HCT116 (cell line): Measurements from ENCODE around the gene FAM174A.

Source experiments
- CTCF ChIP-seq, 3 experiments: fragments of 200-600 bp in 1 of 3; sonication (generic) in 1 of 3; IDR thresholded peaks in 2 of 3; conservative IDR thresholded peaks in 1 of 3; 2 replicates each; pipeline ENCODE4 v1.5.1; 2012 to 2017; ENCODE audit warnings: low read depth in 2 of 3, low read length in 2 of 3, antibody characterized with exemption in 1 of 3, borderline replicate concordance in 1 of 3, control low read depth in 1 of 3, mild to moderate bottlenecking in 1 of 3, mixed read lengths in 1 of 3, mixed run types in 1 of 3, moderate library complexity in 1 of 3; ENCODE audit not compliant: insufficient read depth in 1 of 3
- ELF1 ChIP-seq: IDR thresholded peaks from 2 replicates; pipeline ENCODE4 v1.6.1; 2012; ENCODE audit warnings: low read depth, borderline replicate concordance
- EZH2 ChIP-seq: fragments of 200-600 bp; sonication (generic); IDR thresholded peaks from 2 replicates; pipeline ENCODE4 v1.6.1; 2017; ENCODE audit warnings: antibody characterized with exemption, mixed run types
- EZH2phosphoT487 ChIP-seq: fragments of 200-600 bp; IDR thresholded peaks from 2 replicates; pipeline ENCODE4 v1.6.1; 2018; ENCODE audit warnings: antibody characterized with exemption, borderline replicate concordance
- JUND ChIP-seq: IDR thresholded peaks from 2 replicates; pipeline ENCODE4 v1.6.1; 2012
- MAX ChIP-seq: IDR thresholded peaks from 2 replicates; pipeline ENCODE4 v1.6.1; 2012
- POLR2A ChIP-seq: IDR thresholded peaks from 2 replicates; pipeline ENCODE4 v1.7.0; 2011; ENCODE audit warnings: borderline replicate concordance; ENCODE audit not compliant: insufficient read depth, insufficient read length; ENCODE audit errors: extremely low read depth
- POLR2AphosphoS5 ChIP-seq: IDR thresholded peaks from 2 replicates; pipeline ENCODE4 v1.6.1; 2011; ENCODE audit warnings: mild to moderate bottlenecking, low read depth, low read length, moderate library complexity
- RAD21 ChIP-seq: IDR thresholded peaks from 2 replicates; pipeline ENCODE4 v1.6.1; 2012; ENCODE audit warnings: low read depth, mild to moderate bottlenecking
- REST ChIP-seq: IDR thresholded peaks from 2 replicates; pipeline ENCODE4 v1.6.1; 2012; ENCODE audit warnings: low read depth
- SP1 ChIP-seq: IDR thresholded peaks from 2 replicates; pipeline ENCODE4 v1.6.1; 2012; ENCODE audit warnings: low read depth
- TCF7L2 ChIP-seq: IDR thresholded peaks from 2 replicates; pipeline ENCODE4 v1.7.0; 2011; ENCODE audit warnings: borderline replicate concordance, inconsistent platforms; ENCODE audit not compliant: insufficient read depth, insufficient read length; ENCODE audit errors: extremely low read depth
- ZFX ChIP-seq: fragments of 450-650 bp; IDR thresholded peaks from 2 replicates; pipeline ENCODE4 v1.6.1; 2017

GRCh38 chr5:100519075-100519474 lies 16.1 kb upstream of the FAM174A start:
- no peak for TF ChIP-seq EZH2phosphoT487
- TF ChIP-seq CTCF (IDR thresholded peaks at IDR 0.05 in 2 of 3, conservative IDR thresholded peaks at IDR 0.05 in 1 of 3; ENCODE audit: borderline replicate concordance in 1 of 3, insufficient read depth in 1 of 3, low read depth in 2 of 3, low read length in 2 of 3): no peak
- no peak for TF ChIP-seq POLR2AphosphoS5
- no peak for TF ChIP-seq TCF7L2
- no peak for TF ChIP-seq JUND
- TF ChIP-seq MAX: no peak
- TF ChIP-seq ZFX: no peak
- no peak for TF ChIP-seq POLR2A
- no peak for TF ChIP-seq EZH2
- no peak for TF ChIP-seq SP1
- no peak for TF ChIP-seq RAD21
- no peak for TF ChIP-seq REST
- no peak for TF ChIP-seq ELF1
